ENCODE results near the gene SUV39H2. TPM values are rescaled to one million over a fixed set of nuclear protein-coding genes. Genes with fewer than 3 reads are reported as not detected.

SUV39H2 gene
- total RNA-seq (1 to 10 TPM; 2.2 to 5.9 (median 4.0) TPM), polyA plus RNA-seq (1 to 10 TPM; 1.1 to 2.1 TPM)

GRCh38 chr10:14878266-14879123 is at the start of gene SUV39H2:
Gene SUV39H2, plus strand, starts transcription at chr10:14878866. Its CDS starts 23 bp downstream, at chr10:14878889.
- intact Hi-C loops (cut with DNase I), result no loop called here
- peak; percentile 91 to 97 (median 94) for ATAC-seq
- no peaks in the 10 kb centered on the region for H3K36me3 ChIP-seq
- FAIRE-seq, result no peak
- peak within 1 kb of the TSS; percentile 85 to 96 (median 93) for H3K27ac ChIP-seq
- DNase-seq, result peak; percentile 93 to 98 (median 97)
- 0 to 1% methylated on average over 52 to 102 of the region's 102 CpGs for WGBS, 2 donors
- H3K4me1 ChIP-seq, result peaks cover 0 to 10% (median 0%) of the 10 kb centered on the region in 3 donors
- H3K9me3 ChIP-seq, result no peaks in the 10 kb centered on the region
- H3K27me3 ChIP-seq, result no peaks in the 10 kb centered on the region
- no peak for TF ChIP-seq CTCF (IDR thresholded peaks at IDR 0.05)
- H3K4me3 ChIP-seq, result peak within 1 kb of the TSS; percentile 94 to 98 (median 96)

GRCh38 chr10:14833106-14833505 is 45.6 kb upstream of the SUV39H2 start:
- TF ChIP-seq CTCF (IDR thresholded peaks at IDR 0.05), result no peak
- WGBS, 2 donors, result 77 to 80% methylated on average over 3 of the region's 3 CpGs
- intact Hi-C loops (cut with DNase I), result no loop called here

GRCh38 chr10:14836208-14836607 is 42.5 kb upstream of the SUV39H2 start:
- peaks cover 0 to 13% (median 6%) of the 10 kb centered on the region in 3 donors for H3K4me1 ChIP-seq
- no peak for FAIRE-seq
- no peaks in the 10 kb centered on the region for H3K9me3 ChIP-seq
- 95 to 100% methylated on average over 2 of the region's 2 CpGs for WGBS, 2 donors
- no peak for DNase-seq
- no peak overlapping the region for H3K4me3 ChIP-seq
- no peak for TF ChIP-seq CTCF (IDR thresholded peaks at IDR 0.05)
- H3K27ac ChIP-seq, result no peak overlapping the region
- no peak for ATAC-seq
- intact Hi-C loops (cut with DNase I), result no loop called here
- H3K36me3 ChIP-seq, result peaks cover 0 to under 1% (median 0%) of the 10 kb centered on the region in 3 donors
- H3K27me3 ChIP-seq, result no peaks in the 10 kb centered on the region

More at GRCh38 chr10:14833106-14833505, 45.6 kb upstream of the SUV39H2 start:
- no peaks in the 10 kb centered on the region for H3K36me3 ChIP-seq
- no peak overlapping the region for H3K4me3 ChIP-seq
- H3K4me1 ChIP-seq, result peaks cover 0 to 7% (median 6%) of the 10 kb centered on the region in 3 donors
- no peak for FAIRE-seq
- DNase-seq, result no peak
- no peak overlapping the region for H3K27ac ChIP-seq
- no peaks in the 10 kb centered on the region for H3K27me3 ChIP-seq
- no peak for ATAC-seq
- H3K9me3 ChIP-seq, result no peaks in the 10 kb centered on the region

- no peak for TF ChIP-seq CTCF (IDR thresholded peaks at IDR 0.05)
- Histone ChIP-seq H3K4me1 (peaks cover 0 to 13% (median 6%) of the 10 kb centered on the region in 3 donors), H3K9me3 (no peaks in the 10 kb centered on the region), H3K27me3 (no peaks in the 10 kb centered on the region), H3K27ac (peak overlapping the region; percentile 91 to 98 (median 96)), H3K36me3 (peaks cover 0 to 7% (median 0%) of the 10 kb centered on the region in 3 donors), H3K4me3 (peak overlapping the region; percentile 49 to 95 (median 88))
- intact Hi-C loops (cut with DNase I), result no loop called here
- no peak for FAIRE-seq
- WGBS, 2 donors, result 13 to 16% methylated on average over 14 of the region's 14 CpGs
- DNase-seq, result no peak
- peak in 2 of 4 donors; percentile 4 to 7 for ATAC-seq
Measured at GRCh38 chr10:14837003-14837756, 41.5 kb upstream of the SUV39H2 start.
